UCSD-AML1 (cell line): Measurements from ENCODE around the gene PINK1.
"Not testable (repeated sequence)": the region's sequence is repeated elsewhere in the genome, so short reads cannot be mapped to it uniquely, and the experiment has no call there.

Source experiments
- DNase-seq: peaks from one replicate; lab custom pipeline; 2025; ENCODE audit not compliant: unreplicated experiment; lab: John Stamatoyannopoulos, UW

The PINK1 gene

GRCh38 chr1:20644416-20644815 lies 11.2 kb downstream of the PINK1 start:
- DNase-seq = no peak

GRCh38 chr1:20645414-20645813 lies 12.2 kb downstream of the PINK1 start:
- no peak for DNase-seq

DNA sequence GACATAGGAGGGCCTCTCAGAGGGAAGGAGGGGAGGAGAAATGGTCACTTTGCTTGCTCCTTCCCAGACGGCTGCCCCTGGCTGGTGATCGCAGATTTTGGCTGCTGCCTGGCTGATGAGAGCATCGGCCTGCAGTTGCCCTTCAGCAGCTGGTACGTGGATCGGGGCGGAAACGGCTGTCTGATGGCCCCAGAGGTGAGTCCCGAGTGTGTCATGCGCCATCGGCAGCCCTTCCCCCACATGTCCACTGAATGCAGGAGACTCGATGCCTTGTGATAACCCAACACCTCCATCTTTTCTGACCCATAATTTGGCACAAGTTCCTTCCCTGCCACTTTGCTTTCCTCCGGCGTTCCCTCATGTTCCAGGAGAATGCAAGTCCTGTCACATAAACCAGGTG lies 15.2 kb downstream of the PINK1 start:
- no peak for DNase-seq

GRCh38 chr1:20648946-20649345 lies 15.7 kb downstream of the PINK1 start:
- DNase-seq = no peak

DNA sequence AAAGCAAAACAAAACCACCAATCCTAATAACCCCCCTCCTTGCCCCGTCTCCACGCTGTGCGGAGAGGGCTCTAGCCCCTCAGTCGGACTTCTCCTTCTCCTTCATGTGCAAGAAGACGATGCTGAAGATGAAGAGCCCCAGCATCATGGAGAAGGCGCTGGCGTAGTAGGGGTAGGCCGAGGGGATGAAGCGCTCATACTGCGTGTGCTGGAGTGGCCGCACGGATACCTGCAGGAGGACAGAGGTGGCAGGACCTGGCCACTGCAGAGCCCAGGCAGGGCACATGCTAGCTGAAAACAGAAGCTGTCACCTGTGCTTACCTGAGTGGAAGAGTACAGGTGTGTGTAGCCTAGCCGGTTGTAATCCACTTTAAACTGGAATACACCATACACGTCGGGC lies 19.0 kb downstream of the PINK1 start:
- no peak for DNase-seq

- no peak for DNase-seq
Measured at GRCh38 chr1:20654104-20654690, 20.9 kb downstream of the PINK1 start.

DNA sequence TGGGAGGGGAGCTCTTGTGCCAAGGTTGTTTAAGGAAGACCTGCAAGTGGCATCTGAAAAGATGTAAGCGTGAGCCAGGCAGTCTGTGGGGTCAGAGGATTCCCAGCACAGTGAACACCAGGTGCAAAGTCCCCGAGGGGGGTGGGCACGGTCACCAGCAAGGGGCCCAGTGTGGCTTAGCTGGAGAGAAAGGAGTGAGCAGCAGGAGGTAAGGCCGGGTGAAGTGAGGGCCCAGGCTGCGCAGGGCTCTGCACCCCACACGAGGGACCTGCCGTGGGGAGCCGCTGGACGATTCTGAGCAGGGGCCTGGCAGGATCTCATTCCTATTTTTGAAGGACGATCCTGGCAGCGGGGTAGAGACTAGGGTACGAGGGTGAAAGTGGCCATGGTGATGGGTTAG lies 23.8 kb downstream of the PINK1 start:
- no peak for DNase-seq

DNA sequence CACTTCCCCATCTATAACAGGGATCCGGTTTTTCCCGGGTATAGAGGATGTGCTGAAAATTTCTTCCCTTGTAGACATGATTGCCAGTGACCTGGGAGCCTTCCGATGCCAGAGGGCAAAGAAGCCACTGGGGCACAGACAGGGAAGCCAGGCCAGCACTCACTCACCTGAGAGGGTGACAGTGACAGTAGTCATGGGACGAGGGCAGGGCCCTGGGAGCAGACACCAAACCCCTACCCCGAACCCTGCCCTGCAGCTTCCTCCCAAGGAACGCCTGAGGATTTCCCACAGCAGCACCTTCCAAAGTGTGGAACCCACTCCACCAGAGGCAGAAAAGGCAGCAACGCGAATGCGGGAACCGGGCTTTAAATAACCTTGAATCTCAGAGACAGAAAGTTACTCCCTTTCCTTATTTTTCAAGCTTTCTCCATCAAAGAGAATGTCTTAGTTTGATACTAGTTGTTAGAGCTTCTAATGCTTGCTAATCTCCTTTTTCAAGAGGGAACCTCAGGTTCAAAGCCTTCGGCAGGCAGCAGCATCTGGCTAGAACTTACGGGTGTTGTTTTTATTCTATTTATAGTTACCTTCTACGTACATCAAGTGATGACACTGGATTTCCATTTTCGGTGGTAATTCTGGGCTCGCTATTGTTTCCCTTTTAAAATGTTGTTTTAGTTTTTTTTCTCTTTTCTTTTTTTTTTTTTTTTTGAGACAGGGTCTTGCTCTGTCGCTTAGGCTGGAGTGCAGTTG lies 25.1 kb downstream of the PINK1 start:
- DNase-seq = no peak

DNA sequence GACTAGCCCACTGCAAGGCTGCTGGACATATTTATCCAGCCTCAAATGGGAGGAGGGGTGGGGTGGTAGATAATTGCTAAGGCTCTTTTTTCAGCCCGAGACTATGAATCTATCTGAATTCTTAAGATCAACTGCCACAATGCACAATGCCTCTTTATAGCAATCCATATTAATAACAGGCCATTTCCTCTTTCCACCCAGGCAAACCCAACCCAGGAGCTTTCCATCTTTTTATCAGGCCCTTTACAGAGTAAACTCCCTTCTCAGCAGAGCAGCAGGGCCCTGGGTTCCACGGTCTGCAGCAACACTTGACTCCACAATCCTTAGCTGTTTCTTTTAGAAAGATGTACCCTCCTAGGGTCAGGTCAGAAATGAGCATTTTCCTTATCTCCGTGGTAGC lies 27.1 kb downstream of the PINK1 start:
- DNase-seq = no peak

- DNase-seq = no peak
Measured at GRCh38 chr1:20660847-20661206, 27.6 kb downstream of the PINK1 start.

DNA sequence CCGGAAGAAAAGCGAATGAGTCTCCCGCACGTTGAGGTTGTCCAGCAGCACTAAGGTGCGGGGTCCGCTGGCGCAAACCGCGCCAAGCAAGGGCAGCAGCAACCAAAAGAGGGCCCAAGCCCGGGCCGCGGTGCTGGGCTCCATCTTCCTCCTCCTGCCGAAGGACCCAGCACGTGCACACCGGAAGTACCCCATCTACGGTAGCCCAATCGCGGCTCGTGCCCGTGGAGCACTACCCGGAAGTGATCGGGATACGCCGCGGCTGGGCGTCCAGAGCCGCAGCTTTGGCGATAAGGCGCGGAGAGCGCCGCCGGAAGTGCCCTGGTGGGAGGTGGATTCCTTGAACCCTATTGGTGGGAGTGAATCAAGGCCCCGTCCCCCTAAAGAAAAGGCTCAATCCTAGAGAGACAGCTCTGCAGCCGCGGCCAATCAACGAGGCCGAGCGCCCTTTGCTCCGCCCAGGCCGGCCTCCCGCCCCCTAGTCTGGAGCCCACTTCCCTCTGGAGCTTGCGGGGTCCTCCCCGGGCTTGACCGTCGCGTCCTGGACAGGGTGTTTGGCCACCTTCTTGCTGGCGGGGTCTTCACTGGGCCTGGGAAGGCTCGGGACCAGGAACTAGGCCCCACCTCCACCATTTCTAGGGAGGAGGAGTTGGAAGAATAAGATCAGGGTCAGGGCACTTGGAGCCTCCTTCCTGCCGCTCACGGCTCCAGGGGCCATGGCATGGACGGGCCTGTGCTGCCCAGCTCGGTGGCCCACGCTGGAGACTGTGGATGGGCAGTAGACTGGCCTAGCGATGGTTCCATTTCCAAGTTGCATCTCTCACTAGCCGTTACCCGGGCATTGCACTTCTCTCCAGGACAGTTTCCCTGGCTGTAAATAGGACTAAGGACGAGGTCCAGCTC lies 28.2 kb downstream of the PINK1 start, which contains the start of gene DDOST:
Gene DDOST (minus strand): TSS at position 163 of the 903 bp plus-strand sequence. CDS start 19 bp downstream, at position 144.
- peak; percentile 98 for DNase-seq

- no peak for DNase-seq
Measured at GRCh38 chr1:20662110-20662475, 28.8 kb downstream of the PINK1 start.

DNA sequence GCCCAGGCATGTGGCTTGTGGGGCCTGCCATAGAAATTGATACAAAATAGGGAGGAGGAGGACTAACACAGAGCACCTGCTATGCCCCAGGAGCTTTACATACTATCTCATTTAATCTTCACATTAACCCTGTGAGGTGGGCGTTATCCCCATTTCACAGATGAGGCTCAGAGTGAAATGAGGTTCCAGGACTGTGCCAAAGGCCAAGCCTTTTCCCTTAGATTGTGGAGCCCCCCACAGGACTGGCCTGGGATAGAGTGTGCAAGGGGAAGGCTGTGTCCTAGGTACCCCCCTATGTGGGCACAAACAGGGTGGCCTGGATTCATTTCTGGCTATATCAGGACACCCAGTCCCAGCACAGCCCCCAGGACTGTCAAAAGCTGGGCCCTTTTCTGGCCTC lies 30.1 kb downstream of the PINK1 start:
- DNase-seq = no peak

GRCh38 chr1:20663969-20664715 lies 30.9 kb downstream of the PINK1 start:
- no peak for DNase-seq

DNA sequence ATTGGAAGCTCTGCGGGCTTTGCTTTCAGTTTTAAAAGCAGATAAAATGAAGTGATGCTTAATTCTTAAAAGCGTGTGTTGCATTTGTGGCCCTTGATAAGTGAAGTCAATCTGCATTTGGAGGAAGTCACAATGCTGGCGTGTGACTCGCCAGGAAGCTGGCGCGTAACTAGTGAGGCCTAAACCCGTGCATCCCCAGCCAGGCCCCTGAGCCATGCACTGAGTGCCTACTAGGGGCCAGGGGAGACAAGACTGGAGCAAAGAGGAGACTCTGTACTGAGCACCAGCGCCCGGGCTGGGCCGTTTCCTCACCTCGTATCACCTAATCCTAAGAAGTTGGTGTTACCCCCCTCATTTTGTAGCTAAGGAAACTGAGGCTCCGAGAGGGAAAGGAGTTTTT lies 32.5 kb downstream of the PINK1 start:
- DNase-seq = peak; percentile 54

DNA sequence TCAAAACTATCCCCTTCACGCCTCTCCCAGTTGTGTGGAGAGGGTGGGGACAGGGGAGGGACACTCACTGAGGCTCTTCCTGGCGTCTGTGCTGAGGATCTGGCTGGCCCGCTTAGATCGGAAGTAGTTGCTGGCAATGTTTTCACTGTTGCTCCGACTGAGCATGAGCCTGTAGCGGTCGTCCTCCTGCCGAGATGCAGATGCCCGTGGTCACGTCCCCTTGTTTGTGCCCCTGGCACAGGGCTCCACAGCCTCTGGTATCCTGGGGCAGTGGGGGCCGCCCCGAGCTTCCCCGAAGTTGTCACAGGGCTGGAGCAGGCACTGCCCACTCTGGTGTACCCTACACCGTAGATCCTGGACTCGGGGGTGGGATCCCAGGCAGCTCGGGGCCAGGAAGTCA lies 32.9 kb downstream of the PINK1 start:
- no peak for DNase-seq

DNA sequence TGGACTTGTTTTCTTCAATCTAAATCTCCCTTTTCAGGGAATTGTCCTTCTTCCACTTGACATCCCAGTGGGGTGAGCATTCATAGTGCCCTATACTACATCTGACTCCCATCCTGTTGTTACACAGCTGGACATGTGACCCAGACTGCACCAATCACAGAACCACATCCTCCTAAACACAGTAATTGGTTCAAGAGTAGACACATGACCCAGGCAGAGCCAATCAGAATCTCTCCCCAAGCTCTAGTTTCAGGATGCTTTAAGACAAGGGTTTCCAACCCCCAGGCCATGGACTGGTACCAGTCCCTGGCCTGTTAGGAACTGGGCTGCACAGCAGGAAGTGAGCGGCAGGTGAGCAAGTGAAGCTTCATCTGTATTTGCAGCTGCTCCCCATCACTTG lies 33.5 kb downstream of the PINK1 start:
- DNase-seq = no peak

DNA sequence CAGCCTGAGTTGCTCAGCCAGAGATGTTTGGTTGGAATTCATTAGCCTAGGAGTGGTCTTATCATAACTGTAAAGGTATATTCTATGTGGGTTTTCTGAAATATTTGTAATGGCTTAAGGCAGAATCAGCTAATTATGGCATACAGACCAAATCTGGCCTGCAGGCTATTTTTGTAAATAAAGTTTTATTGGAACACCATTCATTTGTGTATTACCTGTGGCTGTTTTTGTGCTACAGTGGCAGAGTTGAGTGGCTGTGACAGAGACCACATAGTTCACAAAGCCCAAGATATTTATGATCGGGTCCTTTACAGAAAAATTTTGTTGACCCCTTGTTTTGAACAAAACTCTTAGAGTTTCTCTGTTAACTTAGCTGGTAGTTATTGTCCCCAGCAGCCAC lies 35.3 kb downstream of the PINK1 start:
- DNase-seq = no peak

DNA sequence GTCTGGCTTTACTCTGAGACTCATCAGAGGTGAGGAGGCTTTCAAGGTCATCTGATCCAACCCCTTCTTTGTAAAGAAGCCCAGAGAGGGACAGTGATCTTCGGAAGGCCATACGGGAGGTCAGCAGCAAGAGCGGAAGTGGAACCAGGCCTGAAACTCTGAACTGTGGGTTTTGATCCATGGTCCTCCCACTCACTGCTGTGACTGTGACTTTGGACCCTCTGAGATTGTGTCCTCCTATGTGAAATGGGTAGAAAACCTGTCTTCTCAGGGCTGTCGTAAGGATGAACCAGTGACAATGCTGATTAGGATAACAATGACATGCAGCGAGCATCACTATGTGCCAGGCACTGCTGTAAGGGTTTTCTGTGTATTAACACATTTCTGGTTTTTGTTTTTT lies 37.7 kb downstream of the PINK1 start:
- DNase-seq = no peak

GRCh38 chr1:20672265-20672632 lies 39.0 kb downstream of the PINK1 start:
- DNase-seq = no peak

GRCh38 chr1:20673626-20674025 lies 40.4 kb downstream of the PINK1 start:
- DNase-seq = not testable (repeated sequence)
